SK-N-SH treated with all-trans-retinoic acid at 6 μM for 48 hours (cell line): ENCODE measurements around the gene OSBPL2.

ENCODE experiments used
- CREB5 ChIP-seq: fragments of 250-450 bp; sonication (Bioruptor Pico); IDR thresholded peaks from 2 replicates; pipeline ENCODE4 v1.5.1; 2020; ENCODE audit warnings: low read depth, mild to moderate bottlenecking, moderate library complexity
- ZFP30 ChIP-seq: fragments of 450-650 bp; formaldehyde crosslinking; IDR thresholded peaks from 2 replicates; pipeline ENCODE4 v1.5.0; 2022; ENCODE audit warnings: mild to moderate bottlenecking, moderate library complexity
- ZNF8 ChIP-seq: fragments of 450-650 bp; formaldehyde crosslinking; IDR thresholded peaks from 2 replicates; pipeline ENCODE4 v1.5.0; 2020; ENCODE audit warnings: mild to moderate bottlenecking, moderate library complexity

- TF ChIP-seq ZFP30 (no peak), ZNF8 (CRISPR knock-in tag) (no peak), CREB5 (CRISPR knock-in tag) (no peak)
These were observed 6.1 kb upstream of the OSBPL2 start for GRCh38 chr20:62232194-62232593.
